Left ventricle myocardium inferior (tissue), 1 donor: ENCODE data around the gene CNTNAP2. TPM values are rescaled to one million over a fixed set of nuclear protein-coding genes. Genes with fewer than 3 reads are reported as not detected.
"Not testable (repeated sequence)": the region's sequence is repeated elsewhere in the genome, so short reads cannot be mapped to it uniquely, and the experiment has no call there.

ENCODE experiments used
- DNase-seq: peaks from one replicate; pipeline ENCODE4 v3.0.0-alpha.2; 2020
- H3K27ac ChIP-seq: fragments of 200-600 bp; replicated peaks from 2 replicates; pipeline ENCODE4 v1.8.0; 2021
- H3K27me3 ChIP-seq: fragments of 200-600 bp; 2 replicates; pipeline ENCODE4 v1.8.0; 2021; ENCODE audit warnings: low read depth
- H3K36me3 ChIP-seq: fragments of 200-600 bp; 2 replicates; pipeline ENCODE4 v1.8.0; 2021
- H3K4me1 ChIP-seq: fragments of 200-600 bp; 2 replicates; pipeline ENCODE4 v1.8.0; 2021
- H3K4me3 ChIP-seq: fragments of 200-600 bp; 2 replicates; pipeline ENCODE4 v1.8.0; 2021; ENCODE audit warnings: mild to moderate bottlenecking, moderate library complexity
- H3K9me3 ChIP-seq: fragments of 200-600 bp; replicated peaks from 2 replicates; pipeline ENCODE4 v1.8.0; 2021
- CTCF ChIP-seq: fragments of 200-600 bp; IDR thresholded peaks from 2 replicates; pipeline ENCODE4 v1.8.0; 2021; ENCODE audit warnings: antibody characterized with exemption, mild to moderate bottlenecking, borderline replicate concordance
- intact Hi-C: fragments of 100-400 bp; cut with micrococcal nuclease; formaldehyde crosslinking; loops from one replicate; pipeline ENCODE4 v1.11.0; 2022
- total RNA-seq: library from RNA; stranded (reverse); fragmentation: NEBNext Ultra II Directional; extraction: Animal tissue kit (Norgen Biotek cat#: 25700); gene quantifications from one replicate; pipeline ENCODE4 v1.2.1, GENCODE V29; 2021
- donor health status: DM: no; HTN: yes; CAD: no; lungs with severe emphysema.

CNTNAP2 gene
- total RNA-seq, 1 donor from 2014 or later = 0.99 TPM

GRCh38 chr7:148290538-148290937, 2173.9 kb downstream of the CNTNAP2 start:
- intact Hi-C loops = no loop called here
- Histone ChIP-seq H3K4me1 (no peaks in the 10 kb centered on the region), H3K27me3 (peaks cover 9% of the 10 kb centered on the region), H3K4me3 (no peak overlapping the region), H3K27ac (no peak overlapping the region), H3K36me3 (no peaks in the 10 kb centered on the region), H3K9me3 (no peaks in the 10 kb centered on the region)
- DNase-seq = no peak
- TF ChIP-seq CTCF = no peak

- no peak for DNase-seq
- H3K27ac ChIP-seq = no peak overlapping the region
- H3K27me3 ChIP-seq = peaks cover 9% of the 10 kb centered on the region
- intact Hi-C loops = no loop called here
- H3K4me1 ChIP-seq = no peaks in the 10 kb centered on the region
- no peaks in the 10 kb centered on the region for H3K36me3 ChIP-seq
- TF ChIP-seq CTCF = no peak
- no peaks in the 10 kb centered on the region for H3K9me3 ChIP-seq
- no peak overlapping the region for H3K4me3 ChIP-seq
These were observed 2175.2 kb downstream of the CNTNAP2 start for GRCh38 chr7:148291799-148292198.

DNA sequence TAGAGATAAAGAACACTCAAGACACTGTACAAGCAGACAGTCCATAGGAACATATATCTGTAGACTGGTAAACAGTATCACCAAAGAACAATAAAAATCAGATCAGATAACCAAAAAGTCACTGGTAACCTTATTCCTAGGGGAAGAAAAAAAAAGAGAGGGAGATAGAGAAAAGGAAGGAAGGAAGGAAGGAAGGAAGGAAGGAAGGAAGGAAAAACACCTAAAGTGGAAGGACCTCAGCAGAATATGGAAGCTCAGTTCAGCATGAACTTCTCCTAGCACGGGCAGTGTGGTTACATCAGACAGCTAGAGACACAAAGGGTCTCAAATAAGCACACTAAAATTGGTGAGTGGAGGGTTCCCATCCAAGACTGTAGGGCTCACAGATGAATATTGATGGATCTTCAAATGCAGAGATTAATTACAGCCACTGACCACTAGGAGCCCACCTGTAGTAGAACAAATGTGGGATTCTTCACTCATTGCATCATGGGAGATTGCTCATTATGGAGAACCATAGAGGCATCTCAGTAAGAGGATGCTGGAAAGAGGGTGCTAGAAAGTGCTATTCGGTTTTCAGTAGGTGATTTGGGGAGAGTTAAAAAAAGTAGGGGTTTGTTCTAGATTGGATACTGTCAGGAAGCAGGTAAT, 2180.5 kb downstream of the CNTNAP2 start:
- no peaks in the 10 kb centered on the region for H3K36me3 ChIP-seq
- H3K4me1 ChIP-seq = no peaks in the 10 kb centered on the region
- H3K9me3 ChIP-seq = no peaks in the 10 kb centered on the region
- H3K27ac ChIP-seq = no peak overlapping the region
- H3K27me3 ChIP-seq = no peaks in the 10 kb centered on the region
- TF ChIP-seq CTCF = no peak
- DNase-seq = no peak
- intact Hi-C loops = no loop called here
- no peak overlapping the region for H3K4me3 ChIP-seq

DNA sequence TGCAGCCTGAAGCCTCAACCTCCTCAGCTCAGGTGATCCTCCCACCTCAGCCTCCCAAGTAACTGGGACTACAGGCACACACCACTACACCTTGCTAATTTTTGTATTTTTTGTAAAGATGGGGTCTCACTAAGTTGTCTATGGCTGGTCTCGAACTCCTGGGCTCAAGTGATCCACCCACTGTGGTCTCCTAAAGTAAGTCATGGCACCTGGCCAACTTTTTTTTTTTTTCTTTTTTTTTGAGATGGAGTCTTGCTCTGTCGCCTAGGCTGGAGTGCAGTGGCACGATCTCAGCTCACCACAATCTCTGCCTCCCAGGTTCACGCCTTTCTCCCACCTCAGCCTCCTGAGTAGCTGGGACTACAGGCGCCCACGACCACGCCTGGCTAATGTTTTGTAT, 2182.2 kb downstream of the CNTNAP2 start:
- H3K4me1 ChIP-seq, intact Hi-C loops, H3K36me3 ChIP-seq, H3K27me3 ChIP-seq, H3K9me3 ChIP-seq, DNase-seq, H3K4me3 ChIP-seq, H3K27ac ChIP-seq: not testable (repeated sequence)

GRCh38 chr7:148299350-148300276, 2183.0 kb downstream of the CNTNAP2 start:
- peaks cover 16% of the 10 kb centered on the region for H3K4me1 ChIP-seq
- H3K27me3 ChIP-seq = no peaks in the 10 kb centered on the region
- H3K27ac ChIP-seq = no peak overlapping the region
- DNase-seq = no peak
- intact Hi-C loops = no loop called here
- H3K36me3 ChIP-seq = no peaks in the 10 kb centered on the region
- H3K9me3 ChIP-seq = no peaks in the 10 kb centered on the region
- TF ChIP-seq CTCF = no peak
- H3K4me3 ChIP-seq = no peak overlapping the region

- H3K9me3 ChIP-seq, H3K4me3 ChIP-seq, H3K27me3 ChIP-seq, H3K27ac ChIP-seq, intact Hi-C loops, DNase-seq, H3K36me3 ChIP-seq: not testable (repeated sequence)
- peaks cover 19% of the 10 kb centered on the region for H3K4me1 ChIP-seq
These were observed 2185.8 kb downstream of the CNTNAP2 start for GRCh38 chr7:148302436-148302835.
